HG03097 (cell line): ENCODE measurements around the gene PANX1.

Experiments
- ATAC-seq: cut with Tn5 transposase; IDR thresholded peaks from one replicate; pipeline ENCODE4 v1.9.1; 2021; ENCODE audit not compliant: unreplicated experiment, low FRiP score

PANX1 gene

DNA sequence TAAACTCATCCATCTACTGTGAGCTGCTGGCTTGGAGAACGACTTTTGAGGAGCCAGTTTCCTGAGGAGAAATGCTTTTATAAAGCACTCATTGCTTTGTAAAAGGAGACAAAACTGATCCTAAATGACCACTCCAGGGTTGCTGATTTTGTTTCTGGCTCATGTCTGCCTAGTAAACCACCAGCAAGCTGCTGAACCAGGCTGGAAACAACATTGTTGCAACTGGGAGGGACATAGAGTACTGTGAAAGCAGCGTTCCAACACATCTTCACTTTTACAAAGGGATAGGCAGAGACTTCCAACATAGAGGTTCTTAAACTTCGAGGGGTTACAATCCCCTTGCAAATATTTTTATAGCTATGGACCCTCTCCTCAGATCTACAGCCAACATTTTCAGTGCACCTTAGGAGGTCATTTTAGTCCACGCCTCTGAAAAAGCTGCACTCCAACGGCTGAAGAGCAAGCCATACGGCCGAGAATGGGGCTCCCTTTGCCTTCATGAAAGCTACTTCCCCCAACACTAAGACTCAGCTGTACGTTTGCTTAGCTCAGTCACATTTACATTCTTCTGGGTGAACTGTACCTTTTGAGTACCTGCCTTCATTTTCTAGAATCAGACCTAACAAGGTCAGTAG, 54.7 kb downstream of the PANX1 start:
- no peak for ATAC-seq

DNA sequence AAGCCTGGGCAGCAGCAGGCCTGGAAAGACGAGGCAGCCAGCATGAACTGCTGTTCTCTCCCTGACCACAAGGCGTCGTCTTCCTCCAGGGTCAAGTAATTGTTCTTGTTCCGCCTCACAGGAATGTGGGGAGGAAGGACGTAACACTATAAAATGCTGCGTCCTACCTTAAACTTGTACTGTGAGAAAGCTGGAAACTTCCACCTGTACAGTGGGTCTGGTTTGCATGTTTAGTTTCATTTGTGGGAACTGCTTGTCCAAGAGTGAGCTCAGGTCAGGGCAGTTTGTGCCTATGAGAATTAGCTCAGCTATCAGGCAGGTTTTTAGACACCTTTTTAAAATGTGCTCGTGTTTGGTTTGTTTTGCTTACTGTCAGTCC, 55.2 kb downstream of the PANX1 start:
- ATAC-seq, result peak; percentile 69

DNA sequence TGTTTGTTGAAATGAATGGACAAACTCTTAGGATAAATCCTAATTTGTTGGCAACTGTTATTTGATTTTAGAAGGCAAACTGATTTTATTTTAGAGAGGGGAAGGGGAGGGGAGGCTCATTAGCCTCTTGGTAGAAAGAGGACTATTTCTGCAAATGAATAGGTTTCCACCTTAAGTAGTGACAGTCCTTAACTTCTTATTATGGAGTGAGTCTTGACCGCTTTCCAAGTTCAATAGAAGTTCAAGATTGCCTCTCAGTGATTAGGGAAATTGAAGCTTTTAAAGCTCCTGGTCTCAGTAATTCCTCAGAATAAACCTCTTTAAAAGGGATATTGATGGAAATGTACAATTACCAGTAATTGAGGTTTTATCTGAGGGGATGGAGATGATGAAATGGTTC, 55.7 kb downstream of the PANX1 start:
- ATAC-seq, result no peak

DNA sequence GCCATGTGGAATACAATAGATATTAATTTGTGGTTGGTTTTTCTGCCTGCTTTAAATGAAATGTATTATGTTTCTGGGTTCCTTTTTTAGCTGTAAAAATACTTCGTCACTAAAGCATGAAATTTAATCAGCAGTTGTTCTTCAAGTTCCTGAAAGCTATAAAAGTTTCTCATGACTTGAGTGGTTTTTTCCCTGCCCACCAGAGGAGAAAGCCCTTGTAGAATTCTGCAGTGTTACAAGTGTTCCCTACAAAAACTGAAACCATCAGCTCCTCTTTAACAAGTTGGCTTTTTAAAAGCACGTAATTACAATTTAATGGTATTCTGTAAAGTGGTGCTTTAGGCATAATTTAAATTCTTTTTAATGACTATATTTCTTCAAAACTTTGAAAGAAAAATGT, 56.2 kb downstream of the PANX1 start:
- no peak for ATAC-seq

DNA sequence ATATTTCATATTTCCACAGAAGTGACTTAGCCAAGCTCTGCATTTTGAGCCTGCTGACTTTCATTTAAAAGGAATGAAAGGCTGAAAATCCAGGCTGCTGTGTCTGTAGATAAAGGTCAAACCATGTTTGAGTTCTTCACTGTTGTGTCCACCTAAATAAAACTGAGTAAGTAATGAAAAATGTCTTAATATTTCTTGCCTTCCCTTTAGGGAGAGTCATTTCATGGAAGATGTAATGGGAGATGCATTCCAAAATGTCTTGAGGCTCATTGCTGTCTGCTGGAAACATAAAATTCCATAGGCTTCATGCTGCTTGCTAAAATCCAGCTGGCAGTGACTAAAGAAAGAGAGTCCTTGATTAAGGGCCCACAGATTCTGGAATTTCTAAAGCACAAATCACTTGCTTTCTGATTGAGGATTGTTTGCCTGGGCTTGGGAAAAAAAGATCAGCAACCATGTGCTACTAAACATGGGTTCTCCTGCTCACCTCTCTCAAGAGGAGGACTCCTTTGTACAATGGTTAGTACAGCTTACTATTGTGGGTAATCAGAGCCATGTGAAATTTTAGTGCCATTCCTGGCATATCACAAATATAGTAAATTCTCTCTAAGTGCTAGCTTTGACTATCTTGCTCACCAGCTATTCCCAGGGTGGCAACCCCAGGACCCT, 56.9 kb downstream of the PANX1 start:
- no peak for ATAC-seq

DNA sequence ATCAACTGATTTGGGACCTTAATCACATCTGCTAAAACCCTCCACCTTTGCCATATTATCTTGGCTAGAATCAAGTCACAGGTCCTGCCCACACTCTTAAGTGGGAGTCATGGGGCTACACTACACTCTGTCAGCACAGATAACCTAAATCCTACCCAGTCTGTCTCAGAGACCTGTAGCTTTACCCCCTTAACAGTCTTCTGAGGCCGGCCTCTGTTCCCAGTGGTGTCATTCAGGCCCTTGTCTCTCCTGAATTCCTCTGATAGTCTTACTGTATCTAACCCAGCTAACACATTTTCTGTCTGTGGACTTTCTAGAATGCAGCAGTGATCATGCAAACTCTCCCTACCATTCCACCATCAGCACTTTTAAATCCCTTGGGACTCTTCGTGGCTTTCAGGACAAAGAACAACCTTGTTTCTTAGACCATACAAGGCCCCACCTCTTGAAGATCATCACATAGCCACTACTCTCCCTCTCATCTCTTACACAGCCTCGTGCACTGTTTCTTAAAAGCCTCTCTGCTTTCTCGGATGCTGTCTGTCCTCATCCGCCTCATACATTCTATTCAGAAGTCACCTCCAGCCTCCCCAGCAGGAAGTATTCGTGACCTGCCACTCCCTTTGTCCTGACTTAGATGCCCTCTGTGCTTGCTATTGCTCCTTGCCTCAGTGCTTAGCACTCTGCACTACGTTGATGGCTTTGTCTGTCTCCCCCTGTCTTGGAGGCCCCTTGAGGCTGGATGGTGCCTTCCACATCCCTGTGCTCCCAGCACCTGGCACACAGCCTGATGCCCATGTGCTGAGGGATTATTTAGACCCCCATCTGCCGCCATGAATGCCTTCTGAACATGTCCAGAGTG, 57.9 kb downstream of the PANX1 start:
- no peak for ATAC-seq

DNA sequence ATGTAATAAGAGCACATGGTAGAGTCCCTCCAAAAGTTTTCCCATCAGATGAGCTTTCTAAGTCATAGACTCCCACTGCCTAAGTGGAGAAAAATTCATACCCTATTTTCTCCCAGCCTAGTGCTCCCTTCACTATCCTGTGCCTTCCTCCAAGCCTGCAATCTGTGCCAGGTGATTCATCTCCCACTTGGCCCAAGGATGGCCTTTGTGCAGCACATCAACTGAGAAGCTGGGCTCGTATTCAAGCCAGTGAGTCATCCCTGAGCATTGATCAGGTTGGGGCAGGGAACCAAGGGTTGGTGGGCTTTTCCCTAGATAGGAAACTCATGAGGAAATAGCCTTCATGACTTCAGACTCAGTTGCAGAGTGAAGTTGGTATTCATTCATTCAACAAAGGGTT, 64.6 kb downstream of the PANX1 start:
- ATAC-seq, result no peak

DNA sequence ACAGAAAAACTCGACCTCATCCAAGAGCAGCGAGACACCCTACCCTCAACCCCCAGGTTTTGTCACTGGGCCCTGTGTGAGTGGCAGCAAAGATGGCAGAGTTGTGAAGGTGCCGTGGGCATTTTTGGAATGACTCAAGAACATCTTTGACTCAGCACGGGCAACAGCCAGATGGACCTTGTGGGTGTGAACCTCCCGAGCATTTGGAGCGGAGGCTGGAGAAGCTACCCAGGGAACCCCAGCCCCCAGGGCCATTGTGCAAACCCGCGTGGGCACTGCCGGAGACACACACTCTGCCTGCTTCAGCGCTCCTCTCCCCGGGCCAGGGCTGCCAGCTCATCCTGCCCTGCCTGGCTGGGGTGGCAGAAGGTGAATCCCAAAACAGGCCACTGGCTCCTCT, 66.1 kb downstream of the PANX1 start:
- ATAC-seq, result no peak

DNA sequence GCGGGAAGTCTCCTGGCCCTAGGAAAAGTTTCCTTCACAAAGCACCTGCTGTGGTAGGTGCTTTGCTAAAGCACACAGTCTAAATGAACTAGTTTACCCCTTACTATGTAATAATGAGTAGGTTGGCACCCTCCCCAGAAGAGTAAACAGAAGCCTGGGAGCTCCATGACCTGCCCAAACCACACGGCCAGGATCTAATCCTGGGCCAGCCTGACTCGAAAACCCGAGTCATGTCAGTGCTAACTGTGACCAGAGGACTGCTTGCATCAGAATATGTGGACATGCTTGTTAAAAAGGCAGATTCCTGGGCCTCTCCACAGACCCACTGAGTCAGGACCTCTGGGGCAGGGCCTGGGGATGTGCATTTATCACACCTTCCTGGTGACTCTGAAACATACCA, 67.7 kb downstream of the PANX1 start:
- no peak for ATAC-seq

DNA sequence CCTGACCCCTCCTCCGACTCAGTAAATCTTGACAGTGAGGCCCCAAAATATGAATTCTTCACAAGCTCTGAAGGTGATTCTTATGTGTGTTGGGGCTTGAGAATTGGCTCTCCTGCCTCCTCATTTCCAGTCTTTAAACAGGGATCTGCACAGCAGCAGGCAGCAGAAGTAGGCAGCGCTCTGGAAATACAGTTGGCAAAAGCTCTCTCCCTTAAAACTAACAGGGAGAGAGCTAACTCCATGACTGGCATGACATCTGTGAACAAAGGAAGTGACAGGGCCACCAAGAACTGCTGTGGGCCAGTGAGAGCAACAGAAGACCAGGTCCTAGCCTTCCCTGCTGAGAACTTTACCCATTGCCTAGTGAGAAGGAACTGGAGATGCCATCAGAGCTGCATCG, 70.1 kb downstream of the PANX1 start:
- ATAC-seq, result no peak

DNA sequence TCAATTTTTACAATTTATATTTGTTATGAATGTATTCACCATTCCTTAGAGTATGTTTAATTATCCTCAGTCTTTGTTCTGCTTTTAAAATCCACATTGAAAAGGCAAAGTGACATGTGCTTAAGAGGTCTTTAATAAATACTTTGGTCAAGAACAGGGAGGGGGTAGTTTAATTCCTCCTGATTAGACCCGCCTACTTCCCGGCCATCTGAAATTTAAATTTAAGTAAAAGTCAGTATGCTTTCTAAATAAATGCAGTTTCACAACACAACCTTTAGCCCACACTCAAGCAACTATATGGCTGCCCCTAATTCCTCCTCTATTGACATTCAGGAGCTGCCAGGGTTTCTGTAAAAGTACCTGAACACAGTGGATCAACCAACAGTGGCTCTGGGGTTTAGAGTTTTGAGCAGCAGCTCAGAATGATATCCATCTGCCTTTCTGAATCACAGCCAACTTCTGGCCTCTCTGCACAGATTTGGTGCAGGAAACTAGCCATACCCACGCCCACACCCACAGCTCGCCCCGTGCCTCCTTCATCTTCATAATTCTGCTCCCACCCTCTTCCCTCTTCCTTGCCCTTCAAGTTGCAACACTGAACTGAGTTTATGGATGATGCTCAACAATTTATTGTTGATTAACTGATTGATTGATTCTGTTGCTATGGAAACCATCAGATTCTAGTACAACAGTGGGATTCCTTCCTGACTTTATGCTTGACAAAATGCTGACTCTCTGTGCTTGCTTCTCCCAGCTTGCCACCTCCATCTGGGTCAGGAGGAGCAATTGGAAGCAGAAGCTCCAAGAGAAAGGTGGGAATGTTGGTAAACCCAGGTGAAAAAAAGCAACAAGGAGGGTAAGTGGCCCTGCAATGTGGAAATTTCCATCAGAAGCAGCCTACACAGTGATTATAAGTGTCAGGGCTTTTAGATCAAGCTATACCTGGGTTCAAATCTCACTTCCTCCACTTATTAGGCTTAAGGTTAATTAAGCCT, 70.8 kb downstream of the PANX1 start:
- no peak for ATAC-seq

DNA sequence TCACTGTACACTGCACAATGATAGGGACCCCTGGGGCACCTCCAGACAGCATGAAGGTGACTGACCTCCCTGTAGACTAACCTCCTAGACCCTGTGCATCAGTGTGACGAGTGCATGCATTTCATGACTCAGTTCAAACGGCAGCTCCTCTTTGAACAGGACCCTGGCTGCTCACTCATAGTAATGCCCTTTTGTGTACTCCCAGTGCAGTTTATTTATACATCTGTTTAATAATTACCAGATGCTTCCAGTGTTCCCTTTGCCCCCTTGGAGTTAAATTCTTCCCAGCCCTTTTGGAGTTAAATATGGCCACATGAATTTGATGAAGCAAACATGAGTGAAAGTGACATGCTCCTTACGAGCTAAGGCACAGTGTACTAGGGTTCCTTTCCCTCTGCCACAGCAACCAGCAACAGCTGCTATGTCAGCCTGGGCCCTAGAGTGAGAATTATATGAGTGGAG, 72.4 kb downstream of the PANX1 start:
- no peak for ATAC-seq

DNA sequence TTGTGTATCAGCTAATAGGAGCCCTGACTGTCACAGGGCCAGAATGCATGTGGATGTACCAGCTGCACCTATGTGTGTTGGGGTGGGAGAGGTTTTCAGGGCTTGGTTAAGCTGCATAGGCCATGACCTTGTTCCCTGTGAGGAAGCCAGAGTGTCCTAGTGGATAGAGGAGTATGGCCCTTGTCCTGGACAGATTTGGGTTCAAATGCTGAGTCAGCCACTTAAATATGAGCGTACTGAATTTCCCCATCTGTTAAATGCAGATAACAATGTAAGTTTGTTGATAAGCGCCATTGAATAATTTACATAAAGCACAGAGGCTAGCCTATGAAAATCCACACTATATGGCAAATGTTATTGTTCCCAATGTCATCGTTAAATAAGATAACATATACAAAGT, 74.4 kb downstream of the PANX1 start:
- no peak for ATAC-seq

DNA sequence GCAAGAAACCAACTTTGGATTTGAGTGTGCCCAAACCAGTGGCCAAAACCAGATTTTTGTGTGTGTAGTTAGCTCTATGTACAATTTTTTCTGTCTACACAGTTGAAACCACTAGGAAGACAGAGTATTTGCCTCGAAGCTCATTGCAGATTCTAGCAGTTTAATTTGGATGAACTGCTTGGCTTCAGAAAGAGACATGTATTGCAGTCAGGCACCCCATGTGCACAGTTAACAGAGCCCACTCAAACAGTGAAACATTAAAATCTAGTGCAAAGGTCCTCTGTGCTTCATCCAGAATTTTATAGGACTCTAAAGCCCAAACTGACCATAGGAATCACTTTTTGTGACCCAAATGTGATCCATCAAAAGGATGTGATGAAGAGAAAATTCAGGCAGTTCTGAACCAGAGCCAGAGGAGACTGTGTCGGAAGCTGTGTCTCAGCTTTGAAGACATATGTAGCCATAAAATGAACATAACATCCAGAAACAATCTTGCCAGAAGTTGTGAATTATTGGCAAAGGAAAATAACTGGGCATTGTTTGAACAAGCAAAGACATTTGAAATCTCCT, 82.7 kb downstream of the PANX1 start:
- no peak for ATAC-seq

DNA sequence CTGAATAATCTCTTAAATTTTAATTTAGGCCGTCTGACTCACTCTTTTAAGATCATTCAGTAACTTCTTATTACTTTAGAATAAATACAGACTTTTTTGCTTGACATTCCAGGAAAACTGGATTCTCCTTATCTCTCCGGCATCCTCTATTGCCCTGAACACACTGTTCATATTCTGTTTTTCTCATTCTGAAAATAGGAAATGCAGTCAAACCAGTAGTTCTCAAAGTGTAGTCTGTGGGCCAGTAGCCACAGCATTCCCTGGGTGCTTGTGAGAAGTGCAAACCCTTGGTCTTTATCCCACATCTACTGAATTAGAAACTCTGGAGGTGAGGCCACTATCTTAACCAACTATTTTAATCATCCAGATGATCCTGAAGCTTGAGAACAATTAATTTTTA, 84.3 kb downstream of the PANX1 start:
- ATAC-seq, result no peak

DNA sequence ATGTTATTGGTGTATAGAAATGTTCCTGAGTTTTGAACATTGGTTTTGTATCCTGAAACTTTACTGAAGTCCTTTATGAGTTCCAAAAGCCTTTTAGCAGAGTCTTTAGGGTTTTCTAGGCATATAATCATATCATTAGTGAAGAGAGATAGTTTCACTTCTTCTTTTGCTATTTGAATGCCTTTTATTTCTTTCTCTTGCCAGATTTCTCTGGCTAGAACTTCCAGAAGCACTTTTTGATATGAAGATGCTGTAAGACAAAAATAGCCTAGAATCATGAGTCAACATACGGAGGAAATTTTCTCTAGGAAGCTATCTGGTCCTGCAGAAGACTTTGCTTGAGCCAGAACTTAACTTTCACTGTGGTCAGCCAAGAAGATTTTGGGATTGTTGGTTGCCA, 89.1 kb downstream of the PANX1 start:
- no peak for ATAC-seq

DNA sequence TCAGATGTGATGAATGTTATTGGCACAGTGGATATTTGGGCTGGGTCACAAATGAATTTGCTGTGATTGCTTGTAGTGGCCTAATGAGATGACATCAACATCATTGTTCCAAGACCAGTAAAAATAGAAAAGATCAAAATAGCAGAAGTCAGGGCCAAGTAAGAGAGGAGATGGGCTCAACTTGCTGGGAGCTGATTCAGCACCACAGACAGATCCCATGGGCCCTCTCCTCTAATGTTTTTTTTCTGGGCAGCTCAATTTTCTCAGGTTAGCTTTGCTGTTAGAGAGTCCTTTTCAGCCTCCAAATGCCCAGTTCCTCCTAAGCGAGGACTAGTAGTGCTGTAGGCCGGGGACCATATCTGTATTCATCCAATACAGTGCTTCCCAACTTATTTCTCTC, 89.7 kb downstream of the PANX1 start:
- no peak for ATAC-seq

DNA sequence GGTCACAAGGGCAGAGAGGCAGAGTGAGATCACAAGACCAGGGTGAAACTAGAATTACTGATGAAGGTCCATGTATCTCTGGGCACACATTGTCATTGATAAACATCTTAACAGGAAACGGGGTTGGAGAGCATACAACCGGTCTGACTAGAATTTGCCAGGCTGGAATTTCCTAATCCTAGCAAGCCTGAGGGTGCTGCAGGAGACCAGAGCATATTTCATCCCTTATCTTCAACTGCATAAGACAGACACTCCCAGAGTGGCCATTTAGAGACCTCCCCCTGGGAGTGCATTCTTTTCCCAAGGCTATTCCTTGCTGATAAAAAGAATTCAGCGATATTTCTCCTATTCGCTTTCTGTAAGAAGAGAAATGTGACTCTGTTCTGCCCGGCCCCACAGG, 91.1 kb downstream of the PANX1 start:
- ATAC-seq, result no peak

DNA sequence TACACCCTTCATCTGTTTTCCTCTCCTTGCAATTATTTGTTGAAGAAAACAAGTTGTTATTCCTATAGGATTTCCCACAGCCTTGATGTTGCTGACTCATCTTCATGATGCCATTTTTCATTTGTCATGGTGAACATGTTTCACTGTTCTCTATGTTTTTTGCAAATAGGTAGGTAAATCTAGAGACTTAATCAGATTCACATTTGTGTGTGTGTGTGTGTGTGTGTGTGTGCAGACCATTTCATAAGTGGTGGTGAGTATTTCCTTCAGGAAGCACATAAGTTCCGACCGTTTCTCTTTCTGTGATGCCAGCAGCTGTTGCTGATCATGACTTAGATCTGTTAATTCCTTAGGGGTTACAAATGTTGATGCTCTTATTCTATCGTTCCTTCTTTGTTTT, 95.4 kb downstream of the PANX1 start:
- ATAC-seq, result no peak
